B cell (primary cell): ENCODE measurements around the gene WDR5. TPM values are rescaled to one million over a fixed set of nuclear protein-coding genes. Genes with fewer than 3 reads are reported as not detected.

ENCODE experiments used
- ATAC-seq: fragments of 200-7000 bp; cut with Tn5 transposase; one replicate; pipeline ENCODE4 v1.10.0; 2021; ENCODE audit warnings: low read depth, mild to moderate bottlenecking, moderate number of reproducible peaks, moderate library complexity
- CTCF ChIA-PET: fragments of 350-600 bp; sonication (Branson Sonifier 250); formaldehyde crosslinking; loops from one replicate; lab custom pipeline; 2021; ENCODE audit warnings: antibody characterized with exemption, inconsistent platforms; lab: Charles Lee
- POLR2A ChIA-PET: fragments of 350-600 bp; sonication (Branson Sonifier 250); formaldehyde crosslinking; loops from one replicate; lab custom pipeline; 2021; ENCODE audit warnings: antibody characterized with exemption; lab: Charles Lee
- DNase-seq: peaks from one replicate; pipeline ENCODE4 v3.0.0; 2013
- H2AFZ ChIP-seq: 2 replicates; pipeline ENCODE4 v1.6.1; 2012; ENCODE audit warnings: mild to moderate bottlenecking, low read depth, low read length; ENCODE audit not compliant: insufficient read depth, poor library complexity, severe bottlenecking
- H3K27ac ChIP-seq, 2 donors: 1 replicate in 1 of 2; 2 replicates in 1 of 2; pipeline ENCODE4 v1.5.1; 2012 to 2013; ENCODE audit warnings: low read length in 2 of 2, mild to moderate bottlenecking in 2 of 2, moderate library complexity in 1 of 2
- H3K27me3 ChIP-seq, 4 experiments: fragments of 200-600 bp in 1 of 4; sonication (generic) in 1 of 4; replicated peaks in 1 of 4; 1 replicate in 2 of 4; 2 replicates in 2 of 4; pipeline versions ENCODE4 v1.6.1 to v1.7.0; 2013 to 2016; ENCODE audit warnings: low read length in 3 of 4, mild to moderate bottlenecking in 2 of 4, mixed read lengths in 1 of 4, moderate library complexity in 1 of 4; ENCODE audit not compliant: insufficient read depth in 4 of 4, control insufficient read depth in 3 of 4; ENCODE audit errors: control extremely low read depth in 1 of 4
- H3K36me3 ChIP-seq, 2 experiments: replicated peaks in 1 of 2; 1 replicate in 1 of 2; 2 replicates in 1 of 2; pipeline versions ENCODE4 v1.6.1 to v1.7.1; 2013; ENCODE audit warnings: low read length in 1 of 2; ENCODE audit not compliant: insufficient read depth in 2 of 2, control insufficient read depth in 1 of 2; ENCODE audit errors: control extremely low read depth in 1 of 2, extremely low read depth in 1 of 2
- H3K4me1 ChIP-seq, 2 donors: fragments of 200-600 bp in 1 of 2; sonication (generic) in 1 of 2; 1 replicate in 1 of 2; 2 replicates in 1 of 2; pipeline versions ENCODE4 v1.5.1 to v1.6.1; 2013 to 2017; ENCODE audit warnings: low read length in 2 of 2; ENCODE audit not compliant: control insufficient read depth in 2 of 2, insufficient read depth in 2 of 2
- H3K4me2 ChIP-seq: replicated peaks from 2 replicates; pipeline ENCODE3; 2012; ENCODE audit warnings: mild to moderate bottlenecking, low read depth, low read length; ENCODE audit not compliant: poor library complexity, severe bottlenecking
- H3K4me3 ChIP-seq, 5 experiments: fragments of 200-600 bp in 1 of 5; sonication (generic) in 1 of 5; 1 replicate in 3 of 5; 2 replicates in 2 of 5; pipeline versions ENCODE4 v1.5.1 to v1.7.0; 2011 to 2016; ENCODE audit warnings: low read length in 4 of 5, mild to moderate bottlenecking in 4 of 5, low read depth in 2 of 5, control low read depth in 1 of 5, moderate library complexity in 1 of 5; ENCODE audit not compliant: insufficient read depth in 1 of 5; ENCODE audit errors: control extremely low read depth in 1 of 5, extremely low read depth in 1 of 5
- H3K79me2 ChIP-seq: fragments of 200-600 bp; sonication (generic); one replicate; pipeline ENCODE4 v1.6.0; 2016; ENCODE audit warnings: low read length; ENCODE audit not compliant: control insufficient read depth, insufficient read depth
- H3K9ac ChIP-seq: fragments of 200-600 bp; sonication (generic); 2 replicates; pipeline ENCODE4 v1.6.1; 2017; ENCODE audit warnings: mild to moderate bottlenecking, low read length, moderate library complexity
- H3K9me3 ChIP-seq, 3 donors: one replicate each; pipeline versions ENCODE4 v1.6.1 to v1.7.1; 2013; ENCODE audit warnings: low read length in 2 of 3; ENCODE audit not compliant: control insufficient read depth in 2 of 3, insufficient read depth in 1 of 3; ENCODE audit errors: control extremely low read depth in 1 of 3
- H4K20me1 ChIP-seq: 2 replicates; pipeline ENCODE4 v1.6.0; 2012; ENCODE audit warnings: mild to moderate bottlenecking, low read length; ENCODE audit not compliant: insufficient read depth, control insufficient read depth, poor library complexity, severe bottlenecking
- H3K27ac Mint-ChIP-seq: one replicate; pipeline ENCODE4 v1.8.0; 2021; ENCODE audit warnings: mixed read lengths
- H3K27me3 Mint-ChIP-seq: one replicate; pipeline ENCODE4 v1.8.0; 2021; ENCODE audit warnings: mixed read lengths
- H3K4me1 Mint-ChIP-seq: one replicate; pipeline ENCODE4 v1.8.0; 2021; ENCODE audit warnings: mixed read lengths
- H3K4me3 Mint-ChIP-seq: one replicate; pipeline ENCODE4 v1.8.0; 2021; ENCODE audit warnings: mixed read lengths
- H3K9me3 Mint-ChIP-seq: one replicate; pipeline ENCODE4 v1.8.0; 2022; ENCODE audit warnings: mixed read lengths; ENCODE audit not compliant: insufficient read depth
- EZH2 ChIP-seq: IDR thresholded peaks from 2 replicates; pipeline ENCODE4 v1.6.1; 2012; ENCODE audit warnings: borderline replicate concordance, low read depth, mild to moderate bottlenecking, moderate library complexity, low read length; ENCODE audit not compliant: insufficient read depth, poor library complexity, severe bottlenecking
- WGBS: methylation state at CpG from one replicate; pipeline ENCODE4 v1.1.5; 2013; ENCODE audit warnings: missing lambda C conversion rate; ENCODE audit not compliant: insufficient coverage; 5-methylcytosine and 5-hydroxymethylcytosine counted together
- intact Hi-C: fragments of 100-400 bp; cut with micrococcal nuclease; formaldehyde crosslinking; loops from one replicate; pipeline ENCODE4 v1.10.0; 2022
- polyA plus RNA-seq: library from polyadenylated mRNA; depleted of rRNA; stranded (reverse); fragments of >200 nt; gene quantifications from 2 replicates; pipeline ENCODE4 v1.2.3, GENCODE V29; 2012
- total RNA-seq, 2 donors: library from RNA; stranded (reverse); fragments of 120-200 nt in 1 of 2; gene quantifications; 1 replicate in 1 of 2; 2 replicates in 1 of 2; pipeline versions ENCODE4 v1.2.3 to v1.2.4, GENCODE V29; 2013 to 2022
- TF ChIP-seq, protein P1 (sequence below): fragments of 200-600 bp; IDR thresholded peaks from one replicate; pipeline ENCODE4 v1.8.0; 2022; ENCODE audit warnings: antibody characterized with exemption, mild to moderate bottlenecking

The WDR5 gene
- total and polyA plus RNA-seq, 2 donors (not counting 1 experiment from before 2014, with no cell fraction given), result 18.0 to 23.8 TPM

- H3K27ac Mint-ChIP-seq, result no peak overlapping the region
- POLR2A ChIA-PET, result no interaction called here
- CTCF ChIA-PET, result no interaction called here
Observed at GRCh38 chr9:134203224-134203623, 67.3 kb downstream of the WDR5 start.

DNA sequence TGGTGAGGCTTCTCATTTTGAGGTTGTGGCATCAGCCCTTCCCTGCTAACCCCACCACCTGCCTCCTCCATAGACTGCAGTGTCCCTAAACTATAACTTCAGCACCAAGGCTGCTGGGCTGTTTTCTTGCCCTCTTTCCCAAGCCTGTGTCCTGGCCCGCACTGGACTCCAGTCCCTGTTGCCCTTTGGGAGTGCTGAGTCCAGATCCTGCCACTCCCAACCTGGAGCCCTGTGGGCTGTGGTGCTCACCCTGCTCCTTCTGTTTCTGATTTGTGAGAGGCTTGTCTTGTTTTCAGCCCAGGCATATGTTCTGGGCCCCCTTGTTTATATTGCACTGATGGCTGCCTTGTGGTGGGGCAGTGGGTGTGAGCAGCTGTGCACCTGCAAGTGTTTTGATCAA is 68.2 kb downstream of the WDR5 start:
- DNase-seq, result no peak
- no peak for TF ChIP-seq EZH2
- H3K27me3 ChIP-seq, result no peaks in the 10 kb centered on the region
- ChIA-PET CTCF (interaction anchor here (1.3 kb wide), 1 partner anchor 70 kb away, joined by 3 read pairs; no protein-coding TSS in a partner anchor), POLR2A (no interaction called here)
- H3K4me2 ChIP-seq, result no peak overlapping the region
- H3K36me3 ChIP-seq, result no peaks in the 10 kb centered on the region
- no peak for ATAC-seq
- intact Hi-C loops, result no loop called here
- H3K4me1 ChIP-seq, result no peaks in the 10 kb centered on the region
- H3K9ac ChIP-seq, result no peak overlapping the region
- no peaks in the 10 kb centered on the region for H3K79me2 ChIP-seq
- H3K9me3 ChIP-seq, result peaks cover 0 to 8% (median 0%) of the 10 kb centered on the region in 3 donors
- no peak overlapping the region for H3K27ac ChIP-seq
- H2AFZ ChIP-seq, result no peak overlapping the region
- peaks cover 2% of the 10 kb centered on the region for H3K9me3 Mint-ChIP-seq
- H3K27ac Mint-ChIP-seq, result no peak overlapping the region
- no peak overlapping the region for H3K4me3 Mint-ChIP-seq
- no peaks in the 10 kb centered on the region for H4K20me1 ChIP-seq
- H3K4me1 Mint-ChIP-seq, result no peaks in the 10 kb centered on the region
- H3K27me3 Mint-ChIP-seq, result peaks cover 11% of the 10 kb centered on the region
- H3K4me3 ChIP-seq, result no peak overlapping the region
- 100% methylated on average over 1 of the region's 1 CpG for WGBS

More at GRCh38 chr9:134203224-134203623, 67.3 kb downstream of the WDR5 start:
- H3K9ac ChIP-seq, result no peak overlapping the region
- no peak overlapping the region for H3K4me3 Mint-ChIP-seq
- DNase-seq (no peak), ATAC-seq (no peak)
- no peaks in the 10 kb centered on the region for H4K20me1 ChIP-seq
- H3K4me1 ChIP-seq, result no peaks in the 10 kb centered on the region
- WGBS, result no CpG with 5 or more reads among the region's 2 CpGs
- no peak overlapping the region for H3K4me2 ChIP-seq
- H3K4me1 Mint-ChIP-seq, result no peaks in the 10 kb centered on the region
- no peak overlapping the region for H3K27ac ChIP-seq
- H3K79me2 ChIP-seq, result no peaks in the 10 kb centered on the region
- H2AFZ ChIP-seq, result no peak overlapping the region
- intact Hi-C loops, result no loop called here
- TF ChIP-seq, protein P1, sequence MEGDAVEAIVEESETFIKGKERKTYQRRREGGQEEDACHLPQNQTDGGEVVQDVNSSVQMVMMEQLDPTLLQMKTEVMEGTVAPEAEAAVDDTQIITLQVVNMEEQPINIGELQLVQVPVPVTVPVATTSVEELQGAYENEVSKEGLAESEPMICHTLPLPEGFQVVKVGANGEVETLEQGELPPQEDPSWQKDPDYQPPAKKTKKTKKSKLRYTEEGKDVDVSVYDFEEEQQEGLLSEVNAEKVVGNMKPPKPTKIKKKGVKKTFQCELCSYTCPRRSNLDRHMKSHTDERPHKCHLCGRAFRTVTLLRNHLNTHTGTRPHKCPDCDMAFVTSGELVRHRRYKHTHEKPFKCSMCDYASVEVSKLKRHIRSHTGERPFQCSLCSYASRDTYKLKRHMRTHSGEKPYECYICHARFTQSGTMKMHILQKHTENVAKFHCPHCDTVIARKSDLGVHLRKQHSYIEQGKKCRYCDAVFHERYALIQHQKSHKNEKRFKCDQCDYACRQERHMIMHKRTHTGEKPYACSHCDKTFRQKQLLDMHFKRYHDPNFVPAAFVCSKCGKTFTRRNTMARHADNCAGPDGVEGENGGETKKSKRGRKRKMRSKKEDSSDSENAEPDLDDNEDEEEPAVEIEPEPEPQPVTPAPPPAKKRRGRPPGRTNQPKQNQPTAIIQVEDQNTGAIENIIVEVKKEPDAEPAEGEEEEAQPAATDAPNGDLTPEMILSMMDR, result no peak
- TF ChIP-seq EZH2, result no peak
- H3K36me3 ChIP-seq, result no peaks in the 10 kb centered on the region
- no peaks in the 10 kb centered on the region for H3K27me3 ChIP-seq
- H3K9me3 Mint-ChIP-seq, result peaks cover 2% of the 10 kb centered on the region
- peaks cover 0 to 8% (median 0%) of the 10 kb centered on the region in 3 donors for H3K9me3 ChIP-seq
- peaks cover 15% of the 10 kb centered on the region for H3K27me3 Mint-ChIP-seq
- no peak overlapping the region for H3K4me3 ChIP-seq
